GM12892 (cell line): Measurements from ENCODE around the gene FOLR3.
A peak's percentile ranks its signal among the peaks of the same experiment; 100 is the strongest.

Experiments
- DNase-seq: peaks from one replicate; pipeline ENCODE4 v3.0.0; 2011; ENCODE audit not compliant: insufficient read length
- FAIRE-seq: peaks from 2 replicates; lab custom pipeline; 2011; peaks lifted over from hg19 to GRCh38; lab: Jason Lieb, UNC
- POLR2A ChIP-seq: IDR thresholded peaks from 2 replicates; pipeline ENCODE4 v1.6.1; 2011; ENCODE audit warnings: low read depth, low read length, control low read depth
- POLR2AphosphoS5 ChIP-seq: IDR thresholded peaks from 2 replicates; pipeline ENCODE4 v1.6.1; 2011; ENCODE audit warnings: low read depth, low read length, control low read depth
- TAF1 ChIP-seq: IDR thresholded peaks from 2 replicates; pipeline ENCODE4 v1.6.1; 2011; ENCODE audit warnings: low read depth, mild to moderate bottlenecking, control low read depth, low read length, borderline replicate concordance

Gene FOLR3

DNA sequence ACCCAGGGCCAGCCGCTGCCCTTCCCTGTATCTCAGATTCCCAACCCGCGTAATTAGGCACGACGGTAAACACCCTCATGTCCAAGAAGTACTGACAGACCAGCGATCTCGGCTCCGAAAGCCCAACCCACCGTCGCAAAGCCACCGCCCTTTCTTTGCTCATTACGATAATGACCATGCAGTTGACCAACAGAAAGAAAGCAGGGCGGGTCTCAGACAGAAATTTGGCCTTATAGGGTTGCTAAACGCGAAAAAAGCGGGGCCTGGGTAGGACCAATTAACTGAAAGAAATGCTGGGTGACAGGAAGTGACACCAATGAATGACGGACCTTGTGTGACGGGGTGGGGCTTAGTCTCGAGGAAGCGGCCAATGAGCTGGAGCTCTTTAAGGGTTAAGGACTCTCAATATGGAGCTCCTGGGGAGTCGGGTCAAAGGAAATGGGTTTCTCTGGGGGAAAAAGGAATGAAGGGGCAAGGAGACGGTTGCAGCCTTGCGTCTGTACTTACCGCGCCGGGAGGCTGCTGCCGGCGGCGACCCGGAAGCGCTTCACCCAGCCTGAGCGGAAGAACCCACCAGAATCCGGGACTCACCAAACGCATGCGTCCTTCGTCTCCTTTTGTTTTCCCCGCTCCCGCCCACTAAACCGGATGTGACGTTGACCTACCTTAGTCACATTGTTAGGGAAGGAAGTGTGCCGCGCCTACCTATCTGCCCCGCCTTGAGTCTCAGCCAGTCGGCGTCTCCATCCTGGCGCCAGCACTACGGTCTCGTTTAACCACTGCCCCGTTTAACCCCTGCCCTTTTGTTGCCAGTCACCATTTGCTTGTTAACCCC, 23.2 kb upstream of the FOLR3 start, which contains the start of gene ANAPC15:
Gene ANAPC15 (minus strand): TSS at position 553 of the 835 bp plus-strand sequence. CDS start 1,419 bp downstream, outside the sequence.
- TF ChIP-seq POLR2AphosphoS5 (peak; percentile 99), POLR2A (peak; percentile 98), TAF1 (peak; percentile 84)
- peak; percentile 65 for DNase-seq
- peak; percentile 100 for FAIRE-seq

DNA sequence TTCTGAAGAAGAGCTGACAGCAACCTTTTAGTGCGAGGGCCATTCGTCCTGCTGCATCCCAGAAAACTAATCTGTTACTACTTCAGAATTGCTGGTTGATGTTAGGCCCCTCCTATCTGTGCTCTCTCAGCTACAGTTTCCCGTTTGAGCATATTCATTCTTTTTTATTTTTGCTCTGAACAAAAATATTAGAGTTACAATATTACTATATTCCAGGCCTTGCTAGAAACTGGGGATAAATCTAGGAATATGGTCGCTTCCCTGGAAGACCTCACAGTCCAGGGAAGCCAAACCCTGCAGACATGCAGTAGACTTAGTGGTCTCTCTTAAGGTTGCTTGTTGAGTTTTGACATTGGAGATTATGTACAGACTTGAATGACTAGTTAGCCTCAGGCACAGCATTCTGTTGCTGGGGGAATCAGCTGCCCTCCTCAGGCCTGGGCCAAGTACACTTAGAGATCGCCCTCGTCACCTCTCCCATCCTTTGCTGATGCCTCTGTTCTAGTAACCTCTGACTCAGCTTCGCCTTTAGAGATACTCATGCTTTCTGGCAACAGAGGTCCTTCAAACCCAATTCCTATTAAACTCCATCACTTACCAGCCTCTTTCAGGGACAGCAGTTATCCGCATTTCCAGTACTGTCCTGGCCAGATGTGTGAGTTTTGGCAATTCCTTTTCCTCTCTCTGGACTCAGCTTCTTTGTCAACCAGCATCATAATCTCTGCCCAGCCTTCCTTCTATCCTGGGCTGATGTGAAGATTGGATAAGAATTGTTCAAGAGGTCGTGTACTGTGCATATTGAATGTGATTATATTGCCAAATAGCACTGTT, 22.3 kb upstream of the FOLR3 start:
- TF ChIP-seq POLR2A (no peak), TAF1 (no peak), POLR2AphosphoS5 (no peak)
- DNase-seq (no peak), FAIRE-seq (no peak)

DNA sequence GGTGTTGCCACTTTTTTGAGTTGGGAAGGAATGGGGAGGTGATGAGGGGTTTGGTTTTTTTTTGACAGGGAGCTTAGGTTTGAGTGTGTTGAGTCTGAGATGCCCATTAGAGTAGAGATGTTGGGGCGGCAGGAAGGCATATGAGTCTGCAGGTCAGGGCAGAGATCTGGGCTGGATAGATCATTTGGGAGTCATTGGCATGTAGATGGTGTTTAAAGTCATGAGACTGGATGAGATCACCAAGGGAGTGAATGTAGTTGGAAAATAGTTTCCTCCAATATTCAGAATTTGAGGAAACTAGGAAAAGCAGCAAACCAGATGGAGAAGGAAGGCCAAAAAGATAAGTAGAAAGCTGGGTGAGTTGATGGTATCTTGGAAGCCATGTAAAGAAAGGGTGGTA, 21.0 kb upstream of the FOLR3 start:
- no peak for TF ChIP-seq POLR2A
- TF ChIP-seq TAF1: no peak
- no peak for TF ChIP-seq POLR2AphosphoS5
- no peak for FAIRE-seq
- DNase-seq: no peak

DNA sequence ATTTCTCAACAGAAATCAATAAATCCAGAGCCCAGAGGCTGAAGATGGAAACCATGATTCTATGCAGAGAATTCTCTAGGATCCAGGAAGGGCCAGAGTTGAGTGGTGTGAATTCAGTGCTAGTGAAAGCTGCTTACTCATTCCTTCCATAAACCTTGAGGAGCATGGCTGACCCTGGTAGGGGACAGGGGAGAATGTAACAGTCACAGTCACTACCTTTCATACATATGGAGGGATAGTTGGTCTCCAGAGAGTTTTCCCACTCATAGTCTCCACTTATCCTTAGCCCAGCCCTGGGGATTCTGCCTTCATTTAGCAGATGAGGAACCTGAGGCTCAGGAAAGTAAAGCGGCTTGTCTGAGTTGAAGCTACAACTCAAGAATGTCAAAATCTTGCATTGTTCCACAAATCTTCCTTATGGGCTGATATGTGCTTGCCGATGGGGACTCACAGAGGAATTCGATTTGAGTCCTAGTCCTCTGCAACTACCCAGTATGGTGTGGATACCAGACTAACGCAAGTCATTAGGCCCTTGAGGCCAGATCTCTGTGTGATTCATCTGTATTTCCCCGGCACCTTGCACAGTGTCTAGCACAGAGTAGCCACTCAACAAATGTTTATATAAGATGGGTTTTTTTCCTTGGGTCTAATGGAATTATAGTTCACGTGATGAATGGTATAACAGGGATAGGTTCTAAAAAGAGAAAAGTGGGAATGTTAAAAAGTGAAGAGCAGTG, 19.3 kb upstream of the FOLR3 start:
- FAIRE-seq (no peak), DNase-seq (no peak)
- no peak for TF ChIP-seq TAF1
- TF ChIP-seq POLR2AphosphoS5: no peak
- no peak for TF ChIP-seq POLR2A

DNA sequence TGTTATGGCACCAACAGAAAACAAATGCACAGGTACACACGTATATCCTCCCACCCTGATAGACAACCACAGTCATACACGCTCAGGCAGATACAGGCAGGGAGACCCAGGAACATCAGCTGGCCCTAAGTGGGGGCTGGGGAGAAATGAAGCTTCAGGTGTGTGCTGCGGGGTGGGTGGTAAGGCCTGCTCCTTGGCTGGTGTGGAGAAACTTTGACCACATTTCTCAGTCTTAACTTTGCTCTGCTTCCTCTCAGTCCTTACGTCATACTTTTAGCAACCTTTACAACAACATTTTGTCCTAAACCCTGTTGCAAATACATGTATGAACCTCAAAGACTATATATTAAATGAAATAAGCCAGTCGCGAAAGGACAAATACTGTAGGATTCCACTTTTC, 16.3 kb upstream of the FOLR3 start:
- no peak for DNase-seq
- FAIRE-seq: no peak
- no peak for TF ChIP-seq TAF1
- TF ChIP-seq POLR2A: no peak
- no peak for TF ChIP-seq POLR2AphosphoS5

DNA sequence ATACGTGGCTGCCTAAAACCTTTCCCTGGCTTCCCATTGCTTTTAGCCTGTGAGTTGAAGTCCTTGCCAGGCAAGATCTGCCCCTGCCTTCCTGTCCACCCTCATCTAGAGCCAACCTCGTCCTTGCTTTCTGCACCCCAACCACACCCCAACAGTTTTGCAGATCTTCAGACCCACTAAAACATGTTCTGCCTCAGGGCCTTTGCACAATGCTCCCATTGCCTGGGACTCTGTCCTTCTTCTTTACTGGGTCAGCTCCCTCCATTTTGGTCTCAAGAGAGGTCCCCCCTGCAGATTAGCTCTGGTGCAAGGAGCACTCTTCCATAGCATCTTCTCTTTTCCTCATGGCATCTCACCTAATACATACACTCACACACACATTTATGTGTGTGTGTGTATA, 14.6 kb upstream of the FOLR3 start:
- FAIRE-seq (no peak), DNase-seq (no peak)
- no peak for TF ChIP-seq POLR2AphosphoS5
- no peak for TF ChIP-seq POLR2A
- TF ChIP-seq TAF1: no peak

DNA sequence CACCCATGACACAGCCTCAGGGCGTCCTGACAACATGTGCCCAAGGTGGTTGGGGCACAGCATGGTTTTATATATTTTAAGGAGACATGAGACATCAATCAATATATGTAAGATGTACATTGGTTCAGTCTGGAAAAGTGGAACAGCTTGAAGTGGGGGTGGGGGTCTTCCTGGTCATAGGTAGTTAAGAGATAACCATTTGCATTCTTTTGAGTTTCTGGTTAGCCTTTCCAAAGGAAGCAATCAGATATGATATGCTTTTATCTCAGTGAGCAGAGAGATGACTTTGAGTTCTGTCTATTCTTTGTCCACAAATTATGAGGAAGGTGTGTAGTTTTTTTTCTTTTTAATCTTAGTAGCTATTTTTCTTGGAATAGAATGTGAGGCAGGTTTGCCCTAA, 12.9 kb upstream of the FOLR3 start:
- TF ChIP-seq POLR2A (no peak), TAF1 (no peak), POLR2AphosphoS5 (no peak)
- FAIRE-seq: no peak
- no peak for DNase-seq

DNA sequence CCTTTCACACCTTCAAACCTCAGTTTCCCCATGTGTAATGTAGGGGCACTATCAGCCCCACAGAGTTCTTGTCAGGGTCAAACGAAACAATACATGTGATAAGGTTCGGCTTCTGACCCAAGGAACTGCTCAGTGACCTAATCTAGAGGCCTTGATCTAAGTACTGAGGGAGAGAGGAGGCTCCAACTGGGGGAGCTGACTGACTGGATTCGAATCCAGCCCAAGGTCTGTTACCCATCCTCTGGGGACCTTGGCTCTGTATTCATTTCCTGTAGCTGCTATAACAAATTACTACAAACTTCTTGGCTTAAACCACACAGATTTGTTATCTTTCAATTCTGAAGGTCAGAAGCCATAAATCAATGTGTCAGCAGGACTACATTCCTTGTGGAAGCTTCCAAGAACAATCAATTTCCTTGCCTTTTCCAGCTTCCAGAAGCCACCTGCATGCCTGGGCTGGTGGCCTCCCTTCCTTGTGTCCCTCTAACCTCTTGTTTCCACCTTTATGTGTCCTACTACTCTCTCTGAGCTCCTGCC, 12.3 kb upstream of the FOLR3 start:
- no peak for DNase-seq
- TF ChIP-seq POLR2AphosphoS5 (no peak), POLR2A (no peak), TAF1 (no peak)
- no peak for FAIRE-seq

DNA sequence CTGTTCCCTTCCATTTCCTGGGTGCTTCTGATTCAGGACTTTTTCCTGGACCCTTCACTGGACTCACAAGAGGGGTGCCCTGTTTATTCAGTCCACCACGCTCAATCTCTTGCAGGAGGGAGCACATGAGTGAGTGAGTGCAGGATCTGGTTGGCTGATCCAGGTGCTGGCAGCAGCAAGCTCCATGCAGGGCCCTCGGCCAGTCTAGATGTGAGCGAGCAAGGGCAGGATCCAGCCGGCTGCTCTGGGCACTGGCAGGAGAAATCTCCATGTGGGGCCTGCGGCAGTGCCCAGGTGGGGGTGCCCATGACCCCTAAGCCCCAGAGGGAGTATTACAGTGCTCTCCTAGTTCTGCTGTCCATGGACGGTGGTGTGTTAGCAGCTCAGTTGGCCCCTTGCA, 11.5 kb upstream of the FOLR3 start:
- TF ChIP-seq TAF1 (no peak), POLR2A (no peak), POLR2AphosphoS5 (no peak)
- FAIRE-seq (no peak), DNase-seq (no peak)

DNA sequence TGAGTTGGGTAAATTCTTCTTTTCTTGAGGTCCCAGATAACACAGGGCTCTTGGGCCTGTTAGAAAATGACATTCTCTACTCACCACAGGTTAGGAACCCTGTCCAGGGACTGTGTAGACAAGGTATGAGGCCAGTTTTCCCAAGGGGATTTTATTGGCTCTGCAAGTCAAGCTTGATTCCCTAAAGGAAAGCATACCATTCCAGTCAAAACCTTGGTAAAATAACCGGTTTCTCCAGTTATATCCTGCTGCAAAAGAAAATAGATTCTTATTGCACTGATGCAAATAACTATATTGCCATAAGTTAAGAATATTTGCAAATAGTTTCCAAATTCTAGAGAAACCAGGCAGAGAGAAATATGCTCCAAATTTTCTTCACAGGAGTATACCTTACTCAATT, 9.6 kb upstream of the FOLR3 start:
- FAIRE-seq: no peak
- DNase-seq: no peak
- TF ChIP-seq TAF1 (no peak), POLR2AphosphoS5 (no peak), POLR2A (no peak)

DNA sequence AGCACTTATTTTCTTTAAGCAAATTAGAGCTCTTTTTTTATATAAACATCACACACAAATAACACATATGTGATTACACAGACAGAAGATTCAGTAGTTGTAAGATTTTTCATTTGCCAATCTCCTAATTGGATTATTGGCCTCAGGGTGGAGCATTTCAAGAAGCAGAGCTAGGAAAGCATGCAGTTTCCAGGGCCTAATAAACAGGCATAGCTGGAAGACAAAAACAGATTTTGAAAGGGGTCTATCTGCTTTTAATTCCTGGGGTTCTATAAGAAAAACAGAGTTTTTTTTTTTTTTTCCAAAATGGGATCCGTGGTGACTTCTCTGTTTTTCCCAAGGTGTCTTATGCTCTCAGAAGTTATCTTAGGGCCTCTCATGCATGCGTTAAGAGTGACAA, 7.6 kb upstream of the FOLR3 start:
- TF ChIP-seq POLR2A: no peak
- no peak for TF ChIP-seq TAF1
- DNase-seq (no peak), FAIRE-seq (no peak)

DNA sequence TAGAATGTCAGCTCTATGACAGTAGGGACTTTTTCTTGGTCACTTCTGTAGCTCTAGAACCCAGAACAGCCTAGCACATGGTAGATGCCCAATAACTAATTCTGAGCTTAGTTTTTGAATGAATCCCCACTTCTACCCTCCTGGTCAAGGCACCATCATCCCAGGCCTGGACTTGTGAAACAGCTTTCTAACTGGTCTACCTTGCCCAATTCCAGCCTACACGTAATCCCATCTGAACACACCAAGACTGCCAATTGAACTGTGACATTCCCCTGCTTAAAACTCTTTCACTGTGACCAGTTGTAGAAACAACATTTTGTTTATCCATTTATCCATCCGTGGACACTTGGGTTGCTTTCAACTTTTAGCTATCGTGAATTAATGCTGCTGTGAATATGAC, 6.1 kb upstream of the FOLR3 start:
- no peak for TF ChIP-seq TAF1
- TF ChIP-seq POLR2AphosphoS5: no peak
- TF ChIP-seq POLR2A: no peak
- no peak for FAIRE-seq
- DNase-seq: no peak
